CD1c-positive myeloid dendritic cell (primary cell): Measurements from ENCODE around the gene NSD2.
"Not testable (repeated sequence)": the region's sequence is repeated elsewhere in the genome, so short reads cannot be mapped to it uniquely, and the experiment has no call there.

Source experiments
- DNase-seq: peaks from one replicate; pipeline ENCODE4 v3.0.0-alpha.2; 2016; ENCODE audit errors: extremely low spot score

NSD2 gene

DNA sequence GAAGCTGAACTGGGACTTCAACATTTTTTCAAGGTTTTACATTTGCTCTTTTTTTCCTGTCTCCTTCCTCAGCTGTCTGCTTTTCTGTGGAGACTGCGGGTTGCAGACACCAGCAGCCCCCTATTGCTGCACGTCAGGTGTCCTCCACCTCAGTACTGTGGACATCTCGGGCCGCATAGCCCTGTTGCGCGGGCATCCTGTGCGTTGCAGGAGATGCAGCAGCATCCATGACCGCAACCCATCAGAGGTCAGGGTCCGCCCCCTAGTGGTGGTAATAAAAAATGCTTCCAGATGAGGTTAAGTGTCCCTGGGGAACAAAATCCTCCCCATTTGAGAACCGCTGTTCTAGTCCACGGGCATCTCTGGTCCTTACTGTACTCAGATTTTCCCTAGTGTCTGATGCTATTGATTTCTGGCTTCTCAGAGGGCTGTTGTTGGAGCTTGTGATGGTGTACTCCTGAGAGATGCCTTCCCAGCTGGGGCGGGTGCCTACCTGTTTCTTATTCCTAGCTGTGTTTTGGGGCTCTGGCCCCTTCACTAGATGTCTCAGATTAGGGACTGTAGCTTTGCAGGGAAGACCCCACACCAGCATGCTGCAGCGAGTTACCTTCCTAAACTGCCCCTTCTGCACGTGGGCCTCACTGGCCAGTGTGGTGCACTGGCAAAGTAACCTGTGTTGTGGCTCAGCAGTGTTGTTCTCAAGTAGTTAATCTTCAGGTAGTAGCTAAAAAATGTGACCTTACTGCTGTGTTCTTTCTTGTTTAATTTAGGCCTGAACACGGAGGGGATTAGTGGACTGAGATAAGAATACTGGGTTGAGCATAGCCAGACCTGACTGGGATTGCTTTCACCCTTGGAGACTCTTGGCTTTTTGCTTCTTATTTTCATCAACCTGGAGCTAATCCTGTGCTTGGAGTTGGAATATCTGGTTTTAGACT lies 28.2 kb downstream of the NSD2 start:
- peak; percentile 84 for DNase-seq

DNA sequence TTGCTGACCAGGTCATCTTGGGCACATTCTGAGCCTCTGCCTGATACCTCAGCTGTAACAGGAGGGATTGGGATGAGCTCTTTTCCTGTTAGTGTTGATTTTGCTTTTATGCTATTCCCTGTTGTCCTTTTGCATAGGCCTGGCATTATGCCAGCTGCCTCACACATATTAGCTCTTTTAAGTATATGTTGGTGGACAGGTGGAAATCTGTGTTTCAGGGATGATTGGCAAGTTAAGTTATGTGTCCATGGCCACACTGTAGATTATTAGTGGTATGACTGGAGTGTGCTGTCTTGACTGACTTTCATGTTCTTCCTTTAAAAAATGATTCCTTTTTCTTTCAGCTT lies 28.9 kb downstream of the NSD2 start:
- no peak for DNase-seq

DNA sequence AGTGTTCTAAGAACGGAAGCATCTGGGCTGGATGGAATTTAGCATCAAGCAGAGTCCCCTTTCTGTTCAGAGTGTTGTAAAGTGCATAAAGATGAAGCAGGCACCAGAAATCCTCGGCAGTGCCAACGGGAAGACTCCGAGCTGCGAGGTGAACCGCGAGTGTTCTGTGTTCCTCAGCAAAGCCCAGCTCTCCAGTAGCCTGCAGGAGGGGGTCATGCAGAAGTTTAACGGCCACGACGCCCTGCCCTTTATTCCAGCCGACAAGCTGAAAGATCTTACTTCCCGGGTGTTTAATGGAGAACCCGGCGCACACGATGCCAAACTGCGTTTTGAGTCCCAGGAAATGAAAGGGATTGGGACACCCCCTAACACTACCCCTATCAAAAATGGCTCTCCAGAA lies 29.4 kb downstream of the NSD2 start:
- DNase-seq = no peak

DNA sequence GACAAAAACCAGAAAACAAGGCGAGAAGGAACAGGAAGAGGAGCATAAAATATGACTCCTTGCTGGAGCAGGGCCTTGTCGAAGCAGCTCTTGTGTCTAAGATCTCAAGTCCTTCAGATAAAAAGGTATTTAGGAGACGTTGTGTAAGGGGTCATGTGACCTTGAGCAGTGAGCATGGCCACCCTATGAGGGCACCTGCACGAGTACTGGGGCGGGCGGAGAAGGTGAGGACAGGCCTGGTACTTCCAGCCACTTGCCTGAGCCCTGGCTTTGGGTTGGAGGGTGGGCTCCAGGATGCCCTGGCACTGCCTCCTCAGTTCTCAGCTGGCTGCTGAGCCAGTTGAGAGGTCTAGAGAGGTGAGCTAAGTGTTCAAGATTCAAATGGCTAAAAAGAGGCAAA lies 29.9 kb downstream of the NSD2 start:
- DNase-seq = no peak

DNA sequence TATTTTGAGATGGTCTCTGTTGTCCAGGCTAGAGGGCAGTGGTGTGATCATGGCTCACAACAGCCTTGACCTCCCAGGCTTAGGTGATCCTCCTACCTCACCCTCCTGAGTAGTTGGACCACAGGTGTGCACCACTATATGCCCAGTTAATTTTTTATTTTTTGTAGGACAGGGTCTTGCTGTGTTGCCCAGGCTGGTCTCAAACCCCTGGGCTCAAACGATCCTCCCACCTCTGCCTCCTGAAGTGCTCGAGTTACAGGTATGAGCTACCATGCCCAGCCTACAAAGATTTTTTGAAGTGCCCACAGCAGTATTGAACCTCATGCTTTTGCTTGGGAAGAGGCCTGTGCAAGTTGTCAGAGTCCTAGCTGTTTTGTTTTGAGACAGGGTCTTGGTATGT lies 31.1 kb downstream of the NSD2 start:
- no peak for DNase-seq

DNA sequence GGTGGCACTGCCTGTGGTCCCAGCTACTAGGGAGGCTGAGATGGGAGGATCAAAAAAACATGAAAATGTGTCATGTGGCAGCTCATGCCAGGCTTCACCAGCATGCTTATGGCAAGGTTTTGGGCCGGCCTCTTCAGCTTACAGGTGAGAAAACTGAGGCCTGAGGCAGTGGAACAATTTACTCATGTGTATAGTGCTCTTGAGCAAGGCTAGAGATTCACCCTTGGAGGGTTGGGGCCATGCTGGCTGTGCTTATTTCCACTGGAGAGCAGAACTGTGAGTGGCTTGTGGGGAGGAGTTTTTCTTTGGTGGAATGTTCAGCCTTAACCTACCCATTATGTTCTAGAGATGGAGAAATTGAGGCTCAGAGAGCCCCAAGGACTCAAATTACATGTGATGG lies 31.8 kb downstream of the NSD2 start:
- no peak for DNase-seq

DNA sequence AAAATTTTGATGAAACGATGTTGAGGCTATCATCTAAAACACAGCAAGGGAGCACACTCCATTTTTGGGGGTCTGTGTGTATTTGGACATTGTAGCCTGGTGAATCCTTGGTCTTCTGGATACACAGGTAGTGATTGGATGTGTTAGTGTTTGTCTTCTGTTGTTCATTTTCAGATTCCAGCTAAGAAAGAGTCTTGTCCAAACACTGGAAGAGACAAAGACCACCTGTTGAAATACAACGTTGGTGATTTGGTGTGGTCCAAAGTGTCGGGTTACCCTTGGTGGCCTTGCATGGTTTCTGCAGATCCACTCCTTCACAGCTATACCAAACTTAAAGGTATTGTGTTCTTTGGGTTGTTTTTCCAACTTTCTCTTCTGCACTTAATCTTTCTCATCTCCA lies 32.8 kb downstream of the NSD2 start:
- DNase-seq = no peak

DNA sequence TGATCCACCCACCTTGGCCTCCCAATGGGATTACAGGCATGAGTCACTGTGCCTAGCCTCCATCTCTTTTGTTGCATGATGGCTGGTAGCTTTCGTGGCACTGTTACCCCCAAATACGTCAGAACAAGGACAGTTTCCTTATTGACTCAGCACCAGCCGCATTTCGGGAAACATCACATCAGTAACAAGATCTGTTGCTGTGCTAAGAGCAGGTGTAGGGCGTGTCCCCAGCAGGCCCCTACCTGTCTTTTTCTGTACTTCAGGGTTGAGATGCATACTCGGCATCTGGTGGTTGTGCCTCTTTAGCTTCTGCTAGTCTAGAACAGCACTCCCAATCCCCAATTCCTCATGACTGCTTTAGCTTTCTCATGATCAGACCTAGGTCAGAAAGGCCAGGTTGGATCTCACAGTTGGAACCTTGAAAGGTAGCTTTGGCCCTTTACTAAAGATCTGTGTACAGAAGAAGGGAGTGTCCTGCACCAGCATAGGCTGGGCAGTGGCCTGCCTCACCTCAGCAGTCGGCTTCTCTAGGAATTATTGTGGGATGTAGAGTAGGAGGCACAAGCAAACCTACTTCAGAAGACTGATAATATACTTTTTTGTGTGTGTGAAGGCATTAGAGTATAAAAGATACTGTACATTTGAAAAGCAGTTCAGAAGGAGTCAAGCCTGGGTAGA lies 36.8 kb downstream of the NSD2 start:
- no peak for DNase-seq

DNA sequence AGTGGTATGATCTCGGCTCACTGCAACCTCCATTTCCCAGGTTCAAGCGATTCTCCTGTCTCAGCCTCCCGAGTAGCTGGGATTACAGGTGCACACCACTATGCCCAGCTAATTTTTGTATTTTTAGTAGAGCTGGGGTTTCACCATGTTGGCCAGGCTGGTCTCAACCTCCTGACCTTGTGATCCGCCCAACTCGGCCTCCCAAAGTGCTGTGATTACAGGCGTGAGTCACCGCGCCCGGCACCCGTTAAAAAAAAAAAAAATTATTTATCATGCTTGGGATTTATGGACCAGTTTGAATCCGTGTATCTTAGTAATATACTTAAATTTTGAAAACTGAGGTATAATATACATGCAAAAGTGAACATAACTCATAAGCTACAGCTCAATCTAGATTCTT lies 38.5 kb downstream of the NSD2 start:
- DNase-seq = not testable (repeated sequence)

DNA sequence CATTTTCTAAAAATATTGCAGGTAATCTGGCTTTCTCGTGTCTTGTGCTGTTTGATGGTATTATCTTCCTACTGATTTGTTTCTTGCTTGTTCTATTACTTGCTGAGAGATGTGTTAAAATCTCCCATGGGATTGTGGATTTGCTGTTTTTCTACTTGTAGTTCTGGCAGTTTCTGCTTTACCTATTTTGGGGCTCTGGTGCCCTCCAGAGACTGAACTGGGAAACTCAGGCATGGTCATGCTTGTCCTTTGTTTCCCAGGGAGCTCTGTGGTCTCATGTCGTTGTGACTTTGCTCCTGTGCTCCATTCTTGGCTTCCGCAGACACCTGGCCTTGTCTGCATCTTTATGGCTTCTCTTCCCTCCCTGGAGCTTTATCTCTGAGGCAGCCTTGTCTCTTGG lies 39.5 kb downstream of the NSD2 start:
- peak; percentile 28 for DNase-seq

DNA sequence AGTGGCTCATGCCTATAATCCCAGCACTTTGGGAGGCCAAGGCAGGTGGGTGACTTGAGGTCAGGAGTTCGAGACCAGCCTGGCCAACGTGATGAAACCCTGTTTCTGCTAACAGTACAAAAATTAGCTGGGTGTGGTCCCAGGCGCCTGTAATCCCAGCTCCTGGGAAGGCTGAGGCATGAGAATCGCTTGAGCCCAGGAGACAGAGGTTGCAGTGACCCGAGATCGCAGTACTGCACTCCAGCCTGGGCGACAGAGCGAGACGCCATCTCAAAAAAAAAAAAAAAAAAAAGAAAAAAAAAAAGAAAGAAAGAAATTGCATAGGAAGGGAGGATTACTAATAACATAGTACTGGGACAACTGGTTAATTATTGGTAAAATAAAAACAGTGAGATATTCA lies 40.1 kb downstream of the NSD2 start:
- DNase-seq = not testable (repeated sequence)

DNA sequence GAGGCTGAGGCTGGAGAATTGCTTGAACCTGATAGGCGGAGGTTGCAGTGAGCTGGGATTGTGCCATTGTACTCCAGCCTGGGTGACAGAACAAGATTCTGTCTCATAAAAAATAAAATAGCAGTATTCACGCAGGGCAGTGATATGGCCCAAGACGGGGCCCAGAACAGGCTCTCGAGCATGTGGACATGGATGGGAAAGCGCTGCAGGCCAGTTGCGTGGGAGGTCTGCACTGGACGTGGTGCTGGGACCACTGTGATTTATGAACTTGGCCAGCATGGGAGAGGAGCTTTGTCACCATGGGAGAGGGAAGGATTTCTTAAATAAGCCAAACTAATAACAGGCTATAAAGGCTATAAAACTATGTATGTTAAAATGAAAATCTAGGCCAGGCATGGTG lies 51.6 kb downstream of the NSD2 start:
- no peak for DNase-seq

DNA sequence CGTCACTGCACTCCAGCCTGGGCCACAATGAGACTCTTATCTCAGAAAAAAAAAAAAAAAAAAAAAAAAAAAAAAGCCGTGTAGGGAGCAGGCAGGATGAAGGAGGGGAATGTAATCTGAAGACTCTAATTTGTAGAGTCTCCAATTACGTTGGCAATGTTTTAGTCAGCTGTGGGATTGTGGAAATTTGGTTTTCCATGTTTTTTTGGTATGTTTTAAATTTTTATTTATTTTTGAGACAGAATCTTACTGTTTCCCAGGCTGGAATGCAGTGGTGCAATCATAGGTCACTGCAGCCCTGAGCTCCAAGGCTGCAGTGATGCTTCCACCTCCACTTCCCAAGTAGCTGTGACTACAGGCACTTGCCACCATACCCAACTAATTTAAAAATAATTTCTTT lies 56.5 kb downstream of the NSD2 start:
- DNase-seq = no peak

DNA sequence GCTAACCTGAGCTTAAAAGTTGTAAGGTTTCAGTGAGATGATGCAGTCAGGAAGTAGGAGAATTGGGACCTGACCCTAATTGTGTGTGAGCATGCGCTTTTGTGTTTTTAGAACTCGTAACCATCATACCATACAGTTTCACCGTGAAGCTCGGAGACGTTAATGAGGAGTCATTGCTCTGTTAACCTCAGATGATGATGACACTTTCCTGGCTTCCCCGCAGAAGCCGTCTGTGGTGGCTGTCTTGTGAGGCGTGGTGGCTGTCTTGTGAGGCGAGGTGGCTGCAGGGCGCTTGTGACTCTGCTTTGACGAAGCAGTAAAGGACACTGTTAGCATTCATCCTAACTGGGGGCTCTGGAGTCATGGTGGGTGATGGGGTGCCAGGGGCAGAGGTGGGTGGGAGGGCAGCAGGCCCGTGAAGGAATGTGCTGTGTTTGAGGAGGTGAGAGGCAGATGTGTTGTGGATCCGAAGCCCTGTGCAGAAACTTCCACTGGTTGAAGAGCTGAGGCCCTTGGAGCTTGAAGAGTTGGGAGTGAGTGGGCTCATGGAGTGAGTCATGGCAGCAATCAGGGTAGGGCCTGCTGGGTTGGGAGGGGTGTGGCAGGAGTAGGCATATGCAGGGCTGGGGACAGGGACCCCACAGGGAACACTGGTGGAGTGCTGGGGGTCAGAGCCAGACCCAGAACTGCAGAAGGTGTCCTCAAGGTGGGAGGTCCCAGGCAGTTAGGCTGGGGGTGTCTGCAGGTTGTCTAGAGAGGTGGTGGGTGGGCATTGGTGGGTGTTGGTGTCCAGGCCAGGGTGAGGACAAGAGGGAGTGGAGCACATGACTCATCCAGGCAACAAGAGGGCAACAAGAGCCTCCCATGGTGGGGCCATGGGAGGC lies 57.4 kb downstream of the NSD2 start:
- DNase-seq = peak; percentile 38

DNA sequence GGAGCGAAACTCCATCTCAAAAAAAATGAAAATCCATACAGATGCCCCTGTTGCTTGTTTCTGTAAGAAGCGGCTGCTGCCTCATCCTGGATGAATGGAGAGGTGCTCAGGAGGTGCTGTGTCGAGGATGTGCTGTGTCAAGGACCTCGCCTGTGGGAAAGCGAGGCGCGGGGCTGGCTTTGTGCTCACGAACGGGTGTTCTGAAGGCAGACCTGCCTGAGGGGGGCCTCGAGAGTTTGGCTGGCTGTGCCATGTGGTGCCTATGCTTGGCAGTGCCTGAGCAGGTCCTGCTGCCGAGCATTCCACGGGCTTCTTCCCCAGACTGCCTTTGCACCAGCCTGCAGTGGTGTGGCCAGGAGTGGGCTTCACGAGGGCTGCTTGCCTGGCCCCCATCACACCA lies 61.5 kb downstream of the NSD2 start:
- no peak for DNase-seq

DNA sequence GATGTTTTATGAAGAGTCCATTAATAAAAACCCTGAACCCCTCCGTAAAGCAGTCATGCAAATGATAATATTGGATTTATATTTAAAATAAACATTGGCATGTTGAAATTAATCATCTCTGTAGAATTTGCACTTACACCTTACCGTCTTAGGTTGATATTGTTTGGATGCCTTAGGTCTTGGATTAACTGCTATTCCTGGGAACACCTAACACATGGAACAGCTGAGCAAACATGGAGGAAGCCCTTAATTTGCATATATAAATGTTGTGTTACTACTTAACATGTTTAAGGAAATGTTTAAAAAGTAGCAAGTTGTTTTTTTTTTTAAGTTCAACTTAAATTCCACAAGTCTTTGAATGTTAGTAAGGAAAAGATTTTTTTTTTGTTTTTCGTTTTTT lies 62.5 kb downstream of the NSD2 start:
- no peak for DNase-seq

DNA sequence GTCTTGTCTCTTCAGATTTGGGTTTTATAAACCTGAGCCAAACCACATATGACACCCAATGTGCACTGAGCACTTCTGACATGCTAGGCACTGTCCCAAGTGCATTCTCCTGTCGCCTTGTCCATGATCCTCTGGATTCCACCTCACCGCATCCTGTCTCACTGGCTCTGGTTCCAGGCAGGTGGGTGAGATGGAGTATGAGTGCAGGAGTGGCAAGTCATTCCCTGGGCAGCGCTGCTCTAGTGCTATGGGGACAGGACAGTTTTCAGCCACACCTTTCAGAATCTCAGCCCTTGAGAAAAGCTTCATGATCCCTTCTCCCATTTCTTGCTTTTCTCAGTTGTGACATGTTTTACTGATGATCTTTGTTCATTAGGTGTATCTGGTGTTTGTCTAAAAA lies 66.4 kb downstream of the NSD2 start:
- no peak for DNase-seq

DNA sequence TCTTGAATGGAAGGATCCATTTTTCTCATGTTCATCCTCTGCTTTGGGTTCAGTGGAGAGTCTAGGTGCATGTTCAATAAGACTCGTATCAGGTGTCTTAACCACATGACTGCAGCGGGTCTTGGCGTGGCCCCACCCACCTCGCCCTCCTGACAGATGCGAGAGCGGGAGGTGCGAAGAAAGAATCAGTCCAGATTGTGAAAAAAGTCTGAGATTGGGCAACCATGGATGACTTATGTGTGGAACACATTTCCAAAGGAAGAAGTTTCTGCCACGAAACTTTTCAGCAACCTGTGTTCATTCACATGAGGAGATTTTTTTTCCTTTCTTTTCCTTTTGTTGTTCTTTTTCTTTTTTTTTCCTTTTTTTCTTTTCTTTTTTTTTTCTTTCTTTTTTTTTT lies 66.8 kb downstream of the NSD2 start:
- no peak for DNase-seq

DNA sequence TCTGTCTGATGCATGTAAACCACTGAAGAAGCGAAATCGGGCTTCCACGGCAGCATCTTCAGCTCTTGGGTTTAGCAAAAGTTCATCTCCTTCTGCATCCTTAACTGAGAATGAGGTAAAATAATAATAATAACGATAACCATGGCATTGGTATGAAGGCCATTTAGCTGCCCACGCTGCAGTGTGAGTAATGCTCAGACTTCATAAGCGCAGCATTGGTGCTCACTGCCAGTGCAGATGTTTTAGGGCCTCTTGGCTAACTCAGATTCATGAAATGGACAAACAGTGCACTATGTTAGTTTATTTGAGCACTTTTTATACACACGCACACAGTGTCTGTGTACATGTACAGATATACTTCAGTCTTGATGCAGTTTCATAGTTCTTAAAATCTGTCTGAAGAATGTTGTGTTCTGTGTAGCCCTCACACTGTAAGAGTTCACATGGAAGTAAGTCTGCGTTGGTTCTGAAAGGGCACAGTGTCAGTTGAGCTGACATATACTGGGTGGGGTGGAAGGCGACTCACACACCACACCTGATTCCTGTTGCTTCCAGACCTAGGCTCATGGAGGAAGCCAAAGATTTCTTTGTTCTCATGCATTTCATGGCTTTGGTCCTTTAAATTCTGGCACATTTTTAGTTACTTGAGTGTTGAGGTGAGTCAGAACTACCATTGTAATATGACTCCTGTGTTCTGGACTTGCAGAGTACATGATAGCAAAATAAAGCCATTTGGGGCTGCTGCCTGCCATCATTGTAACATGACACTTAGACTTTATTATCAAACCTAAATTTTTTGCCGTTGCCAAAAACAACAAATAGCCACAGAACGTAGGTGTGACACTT lies 68.7 kb downstream of the NSD2 start:
- no peak for DNase-seq

DNA sequence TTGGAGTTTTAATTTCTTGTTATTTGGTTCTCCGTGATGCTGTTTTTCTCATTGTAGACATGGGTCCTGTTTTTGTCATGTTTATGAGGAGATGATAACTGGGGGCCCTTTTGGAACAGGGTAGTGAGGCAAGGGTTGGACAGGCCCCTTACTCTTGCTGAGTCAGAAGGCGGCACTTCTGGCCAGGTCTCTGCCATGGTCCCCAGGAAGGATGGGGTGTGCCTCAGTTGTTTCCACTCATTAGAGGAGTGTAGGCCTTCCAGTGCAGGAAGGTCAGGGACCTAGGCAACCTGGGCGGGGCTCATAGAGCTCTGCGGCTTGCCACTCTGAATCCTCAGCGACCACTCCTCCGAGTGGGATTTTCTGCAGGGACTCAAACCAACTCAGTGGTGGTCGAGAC lies 69.4 kb downstream of the NSD2 start:
- DNase-seq = no peak

DNA sequence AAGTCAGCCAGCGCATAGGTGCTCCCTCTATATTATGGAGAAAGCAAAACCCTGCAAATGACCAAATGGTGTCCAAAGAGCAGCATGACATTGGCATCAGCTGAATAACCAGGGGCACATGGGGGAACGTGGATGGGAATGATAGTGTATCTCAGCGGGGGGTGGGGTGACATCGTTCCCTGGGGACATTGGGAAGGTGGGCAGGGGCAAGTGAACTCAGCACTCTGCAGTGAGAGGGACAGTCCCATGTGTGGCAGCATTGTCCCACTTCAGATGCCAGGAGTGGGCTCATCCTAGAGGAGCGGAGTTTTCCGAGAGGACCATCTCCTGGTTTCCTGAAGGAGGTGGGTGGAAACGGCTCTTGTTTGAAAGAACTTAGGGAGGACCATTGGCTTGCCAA lies 72.7 kb downstream of the NSD2 start:
- DNase-seq = no peak
